Loucy (cell line): ENCODE results near the gene PLCL1.

ENCODE experiments used
- CTCF ChIP-seq: fragments of 200-600 bp; sonication (generic); conservative IDR thresholded peaks from 2 replicates; pipeline ENCODE4 v1.5.1; 2014; ENCODE audit warnings: mild to moderate bottlenecking, antibody characterized with exemption, low read length
- EZH2phosphoT487 ChIP-seq: fragments of 200-600 bp; IDR thresholded peaks from 2 replicates; pipeline ENCODE4 v1.6.1; 2018; ENCODE audit warnings: antibody characterized with exemption, mild to moderate bottlenecking, moderate library complexity, borderline replicate concordance

- TF ChIP-seq CTCF (no peak), EZH2phosphoT487 (no peak)
Observed at GRCh38 chr2:198186257-198186656, 381.9 kb downstream of the PLCL1 start.
